Peyer's patch (tissue), 4 donors: ENCODE measurements around the gene TYW3.

Source experiments
- CTCF ChIP-seq, 6 experiments: fragments of 450-650 bp in 4 of 6; fragments of 200-600 bp in 2 of 6; sonication (generic) in 1 of 6; IDR thresholded peaks; one replicate each; pipeline ENCODE4 v1.5.1; 2017 to 2019; ENCODE audit warnings: antibody characterized with exemption in 6 of 6, mild to moderate bottlenecking in 3 of 6, moderate library complexity in 1 of 6
- POLR2A ChIP-seq, 2 donors: fragments of 450-650 bp; IDR thresholded peaks; one replicate each; pipeline ENCODE4 v1.5.1; 2017; ENCODE audit warnings: antibody characterized with exemption in 2 of 2, mild to moderate bottlenecking in 2 of 2, moderate library complexity in 2 of 2

GRCh38 chr1:74755475-74755874 lies 22.5 kb downstream of the TYW3 start:
- TF ChIP-seq POLR2A (IDR thresholded peaks at IDR 0.05), result no peak
- no peak for TF ChIP-seq CTCF (IDR thresholded peaks at IDR 0.05)
